SU-DHL-6 (cell line): Measurements from ENCODE around the gene WDR82.

Experiments
- H2AFZ ChIP-seq: fragments of 200-600 bp; sonication (generic); 2 replicates; pipeline ENCODE4 v1.6.1; 2014; ENCODE audit warnings: low read depth, mild to moderate bottlenecking, moderate library complexity, mixed read lengths, antibody characterized with exemption, low read length; ENCODE audit not compliant: severe bottlenecking
- H3F3A ChIP-seq: fragments of 200-600 bp; shearing (Covaris generic); 2 replicates; pipeline ENCODE4 v1.6.0; 2016; ENCODE audit warnings: antibody characterized with exemption, mild to moderate bottlenecking; ENCODE audit not compliant: insufficient read depth
- H3K27ac ChIP-seq: fragments of 200-600 bp; sonication (generic); 2 replicates; pipeline ENCODE4 v1.5.1; 2016; ENCODE audit warnings: low read depth, mild to moderate bottlenecking, low read length, moderate library complexity, mixed read lengths
- H3K27me3 ChIP-seq: fragments of 200-600 bp; sonication (generic), shearing (Covaris generic); 2 replicates; pipeline ENCODE4 v1.6.0; 2014; ENCODE audit warnings: mild to moderate bottlenecking, low read length
- H3K36me3 ChIP-seq: fragments of 200-600 bp; sonication (generic); 2 replicates; pipeline ENCODE4 v1.6.1; 2014; ENCODE audit warnings: mild to moderate bottlenecking, low read length, mixed read lengths
- H3K4me2 ChIP-seq: fragments of 300-600, 200-600 bp; shearing (Covaris generic), sonication (generic); 2 replicates; pipeline ENCODE4 v1.6.0; 2014; ENCODE audit warnings: low read length, low read depth, mild to moderate bottlenecking; ENCODE audit not compliant: poor library complexity, severe bottlenecking
- H3K4me3 ChIP-seq: fragments of 200-600 bp; sonication (generic); 2 replicates; pipeline ENCODE4 v1.5.1; 2014; ENCODE audit warnings: antibody characterized with exemption, low read length, mild to moderate bottlenecking, mixed read lengths; ENCODE audit not compliant: insufficient read depth, poor library complexity, severe bottlenecking
- H3K79me2 ChIP-seq: fragments of 200-600 bp; sonication (generic); 2 replicates; pipeline ENCODE4 v1.6.1; 2014; ENCODE audit warnings: mild to moderate bottlenecking, low read length, moderate library complexity; ENCODE audit not compliant: insufficient read depth
- H3K9ac ChIP-seq: fragments of 200-600 bp; sonication (generic); 2 replicates; pipeline ENCODE4 v1.7.0; 2014; ENCODE audit warnings: mild to moderate bottlenecking, low read length
- H3K9me2 ChIP-seq: fragments of 200-600 bp; sonication (generic); replicated peaks from 2 replicates; pipeline ENCODE4 v1.6.1; 2014; ENCODE audit warnings: low read length; ENCODE audit not compliant: insufficient read depth
- H3K9me3 ChIP-seq: fragments of 200-600 bp; sonication (generic); 2 replicates; pipeline ENCODE4 v1.6.1; 2014; ENCODE audit warnings: low read length, mixed read lengths; ENCODE audit not compliant: insufficient read depth
- H4K20me1 ChIP-seq: fragments of 200-600 bp; sonication (generic); 2 replicates; pipeline ENCODE4 v1.6.1; 2014; ENCODE audit warnings: low read depth, mild to moderate bottlenecking, antibody characterized with exemption, low read length, moderate library complexity, mixed read lengths
- CTCF ChIP-seq: fragments of 200-600 bp; sonication (generic); IDR thresholded peaks from one replicate; pipeline ENCODE4 v1.5.1; 2017; ENCODE audit warnings: antibody characterized with exemption, mild to moderate bottlenecking, low read length, moderate library complexity; ENCODE audit not compliant: insufficient read depth, poor library complexity, severe bottlenecking
- EZH2phosphoT487 ChIP-seq: fragments of 200-600 bp; sonication (generic), shearing (Covaris generic); conservative IDR thresholded peaks from 2 replicates; pipeline ENCODE4 v1.6.1; 2018; ENCODE audit warnings: mild to moderate bottlenecking, antibody characterized with exemption, low read length, moderate library complexity, mixed read lengths

The WDR82 gene

DNA sequence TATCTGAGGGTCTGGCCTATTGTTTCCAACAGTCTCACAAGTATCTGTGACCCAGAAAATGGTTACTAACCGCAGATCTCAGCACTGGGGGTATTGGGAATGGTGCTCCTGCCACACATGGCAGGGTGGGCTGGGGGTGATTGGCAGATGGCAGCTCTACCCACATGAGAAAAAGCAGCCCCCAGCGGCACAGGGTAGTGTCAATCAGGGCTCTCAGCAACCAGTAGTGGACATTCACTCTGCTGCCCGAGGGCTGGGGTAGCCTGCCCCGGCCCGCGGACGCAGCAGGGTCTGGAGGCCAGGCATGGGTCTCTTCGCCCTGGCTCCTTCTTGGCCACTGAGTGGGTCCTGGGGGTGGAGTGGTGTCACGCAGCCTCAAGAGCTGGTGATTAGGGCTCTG, 46.2 kb upstream of the WDR82 start:
- Histone ChIP-seq H3K79me2 (no peaks in the 10 kb centered on the region), H3K27me3 (no peaks in the 10 kb centered on the region), H3K9me2 (no peaks in the 10 kb centered on the region), H3F3A (no peaks in the 10 kb centered on the region), H3K4me2 (no peak overlapping the region), H4K20me1 (no peaks in the 10 kb centered on the region), H2AFZ (no peak overlapping the region), H3K27ac (no peak overlapping the region), H3K9me3 (no peaks in the 10 kb centered on the region), H3K4me3 (no peak overlapping the region), H3K9ac (no peak overlapping the region), H3K36me3 (no peaks in the 10 kb centered on the region)
- no peak for TF ChIP-seq CTCF
- TF ChIP-seq EZH2phosphoT487 = no peak

DNA sequence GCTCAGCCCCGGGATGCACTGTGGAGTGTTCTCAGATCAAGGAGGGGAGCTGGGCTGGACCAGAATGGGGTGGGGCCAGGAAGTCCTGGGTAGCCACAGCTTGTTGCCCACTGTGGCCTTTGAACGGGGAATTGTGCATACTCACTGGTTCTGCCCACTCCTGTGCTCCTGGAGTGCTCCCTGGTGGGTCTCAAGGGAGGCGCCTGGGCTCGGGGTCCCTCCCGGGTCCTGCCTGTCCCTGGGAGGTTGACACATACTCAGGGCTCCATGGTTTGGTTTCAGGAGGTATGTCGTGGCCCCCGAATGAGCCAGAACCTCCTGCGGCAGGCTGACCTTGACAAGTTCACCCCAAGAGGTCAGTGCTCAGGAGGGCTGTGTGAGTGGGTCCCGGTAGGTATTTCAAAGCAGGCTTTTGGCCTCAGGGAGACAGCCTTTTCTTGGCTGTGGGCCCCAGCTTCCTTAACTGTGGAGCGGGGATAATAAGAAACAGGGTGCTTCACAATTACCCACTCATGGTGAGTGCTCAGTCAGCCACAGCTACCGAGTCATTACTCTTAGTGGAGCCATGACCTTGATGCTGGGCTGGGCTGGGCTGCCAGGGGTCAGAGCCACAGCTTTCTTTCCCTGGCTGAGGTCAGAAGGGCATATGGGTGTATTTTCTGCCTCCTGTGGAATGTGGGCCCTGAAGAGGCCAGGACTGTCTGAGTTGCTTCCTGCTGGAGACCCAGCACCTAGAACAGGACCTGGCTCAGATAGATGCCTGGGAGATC, 45.3 kb upstream of the WDR82 start:
- Histone ChIP-seq H3K9me2 (no peaks in the 10 kb centered on the region), H3K27me3 (no peaks in the 10 kb centered on the region), H3K4me3 (no peak overlapping the region), H3K27ac (no peak overlapping the region), H3F3A (no peaks in the 10 kb centered on the region), H4K20me1 (no peaks in the 10 kb centered on the region), H3K9ac (no peak overlapping the region), H3K9me3 (no peaks in the 10 kb centered on the region), H3K4me2 (no peak overlapping the region), H3K79me2 (no peaks in the 10 kb centered on the region), H3K36me3 (no peaks in the 10 kb centered on the region), H2AFZ (no peak overlapping the region)
- TF ChIP-seq EZH2phosphoT487 = no peak
- no peak for TF ChIP-seq CTCF

- Histone ChIP-seq H3K9me2 (no peaks in the 10 kb centered on the region), H3K9me3 (no peaks in the 10 kb centered on the region), H3K4me2 (no peak overlapping the region), H3K27ac (no peak overlapping the region), H3F3A (no peaks in the 10 kb centered on the region), H2AFZ (no peak overlapping the region), H3K9ac (no peak overlapping the region), H3K36me3 (no peaks in the 10 kb centered on the region), H4K20me1 (no peaks in the 10 kb centered on the region), H3K79me2 (no peaks in the 10 kb centered on the region), H3K4me3 (no peak overlapping the region), H3K27me3 (no peaks in the 10 kb centered on the region)
- TF ChIP-seq EZH2phosphoT487 = no peak
- no peak for TF ChIP-seq CTCF
Observed at GRCh38 chr3:52322466-52322865, 44.0 kb upstream of the WDR82 start.
